Activated T-helper 1 cell treated with Interleukin-2 at 50 U/mL for 16 hours (primary cell): ENCODE measurements around the gene LCE1B.

ENCODE experiments used
- DNase-seq: peaks from one replicate; pipeline ENCODE4 v3.0.0-alpha.2; 2020; ENCODE audit warnings: low read depth

The LCE1B gene, protein sequence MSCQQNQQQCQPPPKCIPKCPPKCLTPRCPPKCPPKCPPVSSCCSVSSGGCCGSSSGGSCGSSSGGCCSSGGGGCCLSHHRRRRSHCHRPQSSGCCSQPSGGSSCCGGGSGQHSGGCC

DNA sequence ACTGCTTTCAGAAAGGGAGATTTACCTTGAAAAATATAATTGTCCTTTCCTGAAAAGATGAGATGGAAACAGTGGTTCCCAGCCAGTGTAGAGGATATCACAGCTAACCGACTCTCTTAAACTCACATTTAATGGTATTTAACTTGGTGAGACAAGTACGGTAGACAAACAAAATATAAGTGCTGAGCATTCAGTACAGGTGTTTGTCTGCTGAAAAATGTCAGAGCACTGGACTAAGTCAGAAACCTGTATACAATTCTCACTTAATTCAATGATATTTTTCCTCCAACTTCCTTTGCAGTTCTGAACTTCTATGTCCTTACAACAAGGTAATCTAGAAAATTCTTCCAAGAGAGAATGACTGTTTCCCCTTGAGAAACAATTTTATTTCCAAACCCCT lies at the start of gene LCE1B:
TSS of gene LCE1B (plus strand) at position 301 of the 400 bp plus-strand sequence. CDS start 476 bp downstream, outside the sequence.
- DNase-seq, result no peak

DNA sequence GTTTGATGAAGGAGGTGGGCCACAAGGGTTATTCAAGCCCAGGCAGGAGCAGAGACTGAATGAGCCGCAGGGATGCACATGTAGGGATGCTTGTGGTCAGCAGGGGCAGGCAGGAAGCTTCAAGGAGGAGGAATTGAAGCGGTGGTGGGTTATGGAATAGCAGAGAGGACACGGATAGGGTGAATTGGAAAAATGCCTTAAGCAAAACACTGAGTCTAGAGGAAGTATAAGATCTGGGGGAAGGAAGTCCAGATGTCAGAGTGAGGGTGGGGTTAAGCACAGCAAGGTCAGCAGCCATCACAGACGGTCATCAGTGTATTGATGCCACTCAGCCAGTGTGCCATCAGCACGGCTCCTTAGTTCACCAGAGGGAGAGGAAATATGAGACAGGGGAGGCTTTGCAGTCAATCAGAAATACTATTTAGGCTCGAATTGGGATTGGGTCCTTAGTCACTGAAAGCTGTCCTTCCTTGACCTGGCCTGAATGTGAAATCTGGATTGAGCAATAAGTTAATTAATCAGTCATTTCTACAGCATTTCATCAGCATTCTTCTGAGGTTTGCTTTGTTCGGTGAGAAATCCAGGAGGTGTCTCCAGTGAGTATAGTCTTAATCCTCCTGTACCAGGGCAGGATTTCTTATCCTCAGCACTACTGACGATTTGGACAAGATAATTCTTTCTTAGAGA lies 42.8 kb upstream of the LCE1B start:
- no peak for DNase-seq

DNA sequence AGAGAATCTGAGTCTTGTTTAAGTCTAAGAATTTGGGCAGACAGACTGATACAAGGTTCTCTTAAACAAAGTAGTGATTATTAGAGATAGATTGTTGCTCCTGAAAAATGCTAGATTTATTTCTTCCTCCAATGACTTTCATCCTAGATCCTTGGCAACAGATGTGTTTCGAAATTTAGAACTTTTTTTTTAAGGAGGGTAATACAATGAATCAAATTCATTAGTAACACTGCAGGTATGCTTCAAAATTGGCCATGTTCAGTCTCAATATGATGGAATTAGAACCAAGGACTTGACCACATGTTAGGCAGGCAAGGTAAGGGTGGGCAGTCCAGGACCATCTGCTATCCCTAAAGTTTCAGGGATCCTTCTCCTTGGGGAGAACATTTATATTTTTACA lies 41.4 kb upstream of the LCE1B start:
- no peak for DNase-seq

DNA sequence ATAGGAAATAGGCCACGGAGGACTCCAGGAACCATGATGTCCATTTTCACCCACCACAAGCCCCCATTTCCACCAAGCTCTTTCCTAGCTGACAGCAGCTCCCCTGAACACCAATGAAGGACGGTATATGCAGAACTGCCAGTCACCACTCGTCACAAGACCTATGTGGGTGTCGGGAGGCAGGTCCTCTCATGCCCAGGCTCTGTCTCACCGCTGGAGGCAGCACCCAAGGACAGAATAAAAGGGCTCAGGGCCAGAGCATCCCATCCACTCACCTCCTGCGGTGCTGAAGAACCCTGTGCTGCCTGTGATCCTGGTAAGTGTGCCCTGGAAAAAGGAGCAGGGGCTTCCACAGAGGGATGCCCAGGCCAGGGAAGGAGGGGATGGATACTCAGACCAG lies 36.9 kb upstream of the LCE1B start, which contains the start of gene LCE1F:
TSS of gene LCE1F (plus strand) at position 266 of the 400 bp plus-strand sequence. CDS start 1,232 bp downstream, outside the sequence.
- DNase-seq, result no peak

DNA sequence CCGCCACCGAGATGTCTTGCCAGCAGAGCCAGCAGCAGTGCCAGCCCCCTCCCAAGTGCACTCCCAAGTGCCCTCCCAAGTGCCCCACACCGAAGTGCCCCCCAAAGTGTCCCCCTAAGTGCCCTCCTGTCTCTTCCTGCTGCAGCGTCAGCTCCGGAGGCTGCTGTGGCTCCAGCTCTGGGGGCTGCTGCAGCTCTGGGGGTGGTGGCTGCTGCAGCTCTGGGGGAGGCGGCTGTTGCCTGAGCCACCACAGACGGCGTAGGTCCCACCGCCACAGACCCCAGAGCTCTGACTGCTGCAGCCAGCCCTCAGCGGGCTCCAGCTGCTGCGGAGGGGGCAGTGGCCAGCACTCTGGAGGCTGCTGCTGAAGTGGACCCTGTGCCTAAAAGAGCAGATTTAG lies 35.4 kb upstream of the LCE1B start:
- DNase-seq, result no peak

DNA sequence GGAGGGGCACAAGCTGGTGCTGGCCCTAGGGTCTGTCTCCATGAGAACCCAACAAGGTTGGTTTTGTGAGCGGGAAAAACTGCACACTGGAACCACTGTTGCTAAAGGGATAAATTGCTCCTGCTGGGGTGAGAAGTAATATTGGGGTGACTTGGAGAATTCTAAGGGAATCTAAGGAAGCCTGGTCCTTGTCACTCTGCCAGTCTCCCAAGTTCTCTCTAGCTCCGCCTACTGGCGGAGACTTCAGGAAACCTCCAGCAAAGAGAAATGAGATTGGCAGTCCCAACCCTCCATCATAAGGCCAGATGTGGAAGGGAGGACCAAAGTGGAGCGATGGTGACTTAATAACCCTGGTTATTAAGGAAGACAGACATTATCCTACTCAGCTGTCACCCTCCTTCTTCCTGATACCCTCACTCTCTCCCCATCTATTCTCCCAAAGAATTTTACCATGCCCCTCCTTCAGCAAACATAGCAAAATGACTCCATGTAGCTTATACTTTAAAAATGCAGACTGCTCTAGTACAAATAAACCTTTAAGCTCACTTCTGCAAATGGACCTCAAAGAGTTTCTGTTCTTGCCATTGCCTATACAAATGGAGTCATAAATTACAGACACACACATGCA lies 34.1 kb upstream of the LCE1B start:
- DNase-seq, result no peak

DNA sequence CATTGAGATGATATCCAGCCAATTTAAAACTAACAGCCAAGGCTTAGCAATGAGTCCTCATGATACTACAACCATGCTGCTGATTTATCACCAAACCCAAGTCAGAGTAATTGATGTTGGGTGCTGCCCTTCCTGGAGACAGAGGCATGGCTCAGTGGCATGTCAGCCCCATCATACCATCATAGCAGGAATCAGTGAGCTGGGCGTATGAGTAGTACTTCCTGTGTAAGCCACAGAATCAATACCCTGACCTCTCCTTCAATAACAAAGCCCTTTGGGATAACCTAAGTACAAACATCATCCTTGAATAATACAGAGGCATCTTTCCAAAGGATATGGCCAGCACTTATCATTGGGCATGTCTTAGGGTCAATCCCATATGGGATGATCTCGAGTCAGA lies 28.7 kb upstream of the LCE1B start:
- DNase-seq, result no peak

DNA sequence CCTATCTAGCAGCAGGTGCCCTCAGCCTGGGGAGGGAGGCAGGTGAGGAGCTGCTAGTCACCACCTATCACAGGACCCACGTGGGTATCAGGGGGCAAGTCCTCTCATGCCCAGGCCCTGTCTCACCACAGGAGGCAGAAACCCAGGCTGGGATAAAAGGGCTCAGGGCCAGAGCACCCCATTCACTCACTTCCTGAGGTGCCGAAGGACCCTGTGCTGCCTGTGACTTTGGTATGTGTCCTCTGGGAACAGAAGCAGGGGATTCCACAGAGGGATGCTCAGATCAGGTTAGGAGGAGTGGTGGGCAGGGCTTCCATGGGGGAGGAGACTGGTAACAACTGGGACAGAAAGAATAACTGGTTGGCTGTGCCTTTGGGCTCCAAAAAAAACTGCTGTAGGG lies 25.7 kb upstream of the LCE1B start, which contains the start of gene LCE1E:
TSS of gene LCE1E (plus strand) at position 181 of the 400 bp plus-strand sequence. CDS start 1,043 bp downstream, outside the sequence.
- DNase-seq, result no peak

DNA sequence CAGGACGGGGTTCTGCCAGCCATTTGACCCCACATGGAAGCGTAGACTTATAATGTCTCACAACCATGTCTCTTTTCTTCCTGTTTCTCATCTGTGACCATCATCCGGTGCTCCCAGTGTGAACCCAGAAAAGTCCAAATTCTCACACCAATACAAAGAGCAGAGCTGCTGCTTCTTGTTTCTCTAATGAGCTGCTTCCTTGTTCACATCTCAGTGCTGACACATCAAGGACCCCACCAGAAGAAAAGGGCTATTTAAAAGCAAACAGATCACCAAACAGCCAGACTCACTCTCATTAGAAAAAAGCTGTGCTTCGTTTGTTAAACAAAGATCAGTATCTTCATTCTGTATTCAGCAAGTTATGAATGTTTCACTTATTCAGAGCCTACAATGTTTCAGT lies 16.1 kb upstream of the LCE1B start:
- no peak for DNase-seq

DNA sequence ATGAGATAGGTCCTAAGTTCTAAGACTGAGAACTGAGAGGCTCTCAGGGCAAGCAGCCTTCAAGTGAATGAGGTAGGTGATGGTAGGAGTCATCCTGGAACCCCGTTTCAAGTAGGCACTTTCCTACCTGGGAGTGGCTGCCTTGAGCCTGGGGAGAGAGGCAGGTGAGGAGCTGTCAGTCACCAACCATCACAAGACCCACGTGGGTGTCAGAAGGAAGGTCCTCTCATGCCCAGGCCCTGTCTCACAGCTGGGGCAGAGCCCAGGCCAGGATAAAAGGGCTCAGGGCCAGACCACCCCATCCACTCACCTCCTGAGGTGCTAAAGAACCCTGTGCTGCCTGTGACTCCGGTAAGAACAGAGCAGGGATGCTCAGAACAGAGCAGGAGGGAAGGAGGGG lies 15.3 kb upstream of the LCE1B start, which contains the start of gene LCE1D:
TSS of gene LCE1D (plus strand) at position 301 of the 400 bp plus-strand sequence. CDS start 1,074 bp downstream, outside the sequence.
- no peak for DNase-seq

DNA sequence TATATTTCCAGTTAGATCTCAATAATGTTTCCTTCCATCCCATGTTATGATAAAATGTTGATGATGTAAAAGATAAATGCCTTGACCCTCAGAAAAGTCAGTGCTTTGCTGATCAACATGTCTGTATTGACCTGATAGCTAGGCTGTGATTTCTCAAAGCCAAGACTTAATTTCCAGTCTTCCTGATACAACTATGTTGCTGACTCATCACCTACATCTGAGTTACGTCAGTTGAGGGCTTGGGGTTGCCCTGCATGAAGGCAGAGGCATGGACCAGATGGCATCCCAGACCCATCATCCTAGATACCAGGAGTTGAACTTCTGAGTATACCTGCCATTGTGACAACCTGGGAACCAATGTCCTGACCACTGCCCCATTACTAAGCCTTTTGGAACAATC lies 10.4 kb upstream of the LCE1B start:
- DNase-seq, result no peak

DNA sequence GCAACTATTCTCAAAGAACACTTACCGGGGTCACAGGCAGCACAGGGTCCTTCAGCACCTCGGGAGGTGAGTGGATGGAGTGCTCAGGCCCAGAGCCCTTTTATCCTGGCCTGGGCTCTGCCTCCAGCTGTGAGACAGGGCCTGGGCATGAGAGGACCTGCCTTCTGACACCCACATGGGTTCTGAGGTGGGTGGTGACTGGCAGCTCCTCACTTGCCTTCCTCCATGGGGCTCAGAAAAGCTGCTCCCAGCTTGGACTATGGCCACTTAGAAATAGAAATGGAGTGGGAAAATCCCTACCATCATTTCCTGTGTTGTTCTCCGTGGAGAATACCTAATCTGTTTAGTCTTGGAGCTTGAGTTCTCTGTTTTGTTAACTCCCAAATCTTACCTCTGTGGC lies 5.2 kb upstream of the LCE1B start, which contains the start of gene LCE1C:
TSS of gene LCE1C (minus strand) at position 76 of the 400 bp plus-strand sequence. CDS start 1,173 bp downstream, outside the sequence.
- DNase-seq, result no peak

DNA sequence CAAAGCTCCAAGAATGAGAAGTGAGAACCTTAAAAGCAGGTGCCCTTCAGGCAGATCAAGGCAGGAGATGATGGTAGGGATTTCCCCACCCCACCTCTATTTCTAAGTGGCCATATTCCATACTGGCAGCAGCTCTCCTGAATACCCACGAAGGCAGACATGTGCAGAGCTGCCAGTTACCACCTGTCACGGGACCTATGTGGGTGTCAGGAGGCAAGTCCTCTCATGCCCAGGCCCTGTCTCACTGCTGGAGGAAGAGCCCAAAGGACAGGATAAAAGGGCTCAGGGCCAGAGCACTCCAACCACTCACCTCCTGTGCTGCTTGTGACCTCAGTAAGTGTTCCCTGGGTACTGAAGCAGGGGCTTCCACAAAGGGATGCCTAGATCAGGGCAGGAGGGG lies 721 bp upstream of the LCE1B start:
- no peak for DNase-seq

DNA sequence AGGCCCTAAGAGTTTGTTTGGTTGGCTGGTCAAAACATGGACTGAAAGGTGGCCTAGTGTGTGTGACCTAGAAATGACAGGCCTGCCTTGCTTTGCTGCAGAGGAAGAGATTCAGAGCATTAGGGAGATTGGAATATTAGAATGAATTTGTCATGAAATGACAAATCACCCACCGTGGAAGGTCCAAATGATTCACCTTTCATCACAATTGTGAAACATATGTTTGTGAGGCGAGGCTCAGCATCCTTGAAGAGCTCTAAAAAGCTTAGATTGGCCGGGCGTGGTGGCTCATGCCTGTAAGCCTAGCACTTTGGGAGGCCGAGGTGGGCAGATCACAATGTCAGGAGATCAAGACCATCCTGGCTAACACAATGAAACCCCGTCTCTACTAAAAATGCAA lies 5.5 kb downstream of the LCE1B start:
- DNase-seq, result no peak

DNA sequence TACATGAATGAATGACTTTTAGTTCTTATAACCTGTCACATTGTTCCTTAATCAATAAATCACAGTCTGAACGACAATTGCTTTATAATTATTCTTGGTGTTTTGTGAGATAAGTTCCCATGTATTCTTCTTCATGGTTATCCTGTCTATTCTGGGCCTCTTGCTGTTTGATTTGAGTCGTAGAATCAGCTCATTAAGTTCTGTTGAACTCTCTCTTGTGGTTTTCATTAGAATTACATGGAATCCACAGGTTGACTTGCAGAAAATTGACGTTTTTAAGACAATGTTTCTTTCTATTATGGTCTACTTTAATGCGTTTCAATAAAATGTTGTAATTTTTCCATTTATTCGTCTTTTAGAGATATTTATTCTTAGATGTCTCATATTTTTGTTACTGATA lies 11.5 kb downstream of the LCE1B start:
- DNase-seq, result no peak

DNA sequence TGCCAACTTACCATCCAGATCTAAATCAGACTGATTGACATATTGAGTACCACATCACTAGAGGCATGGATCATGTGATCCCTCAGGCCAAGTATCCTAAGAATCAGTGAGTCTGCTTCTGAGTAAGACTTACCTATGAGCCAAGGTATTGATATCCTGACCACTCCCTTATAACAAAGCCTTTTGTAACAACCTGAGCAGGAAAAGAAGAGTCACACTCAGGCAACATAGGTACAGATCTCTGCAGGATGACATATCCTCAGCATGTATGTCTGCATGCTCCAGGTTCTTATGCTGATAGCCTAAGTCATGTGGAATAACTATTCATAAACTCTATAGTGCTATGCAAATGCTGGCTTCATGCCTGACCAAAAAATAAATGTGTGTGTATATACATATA lies 13.2 kb downstream of the LCE1B start:
- DNase-seq, result no peak

DNA sequence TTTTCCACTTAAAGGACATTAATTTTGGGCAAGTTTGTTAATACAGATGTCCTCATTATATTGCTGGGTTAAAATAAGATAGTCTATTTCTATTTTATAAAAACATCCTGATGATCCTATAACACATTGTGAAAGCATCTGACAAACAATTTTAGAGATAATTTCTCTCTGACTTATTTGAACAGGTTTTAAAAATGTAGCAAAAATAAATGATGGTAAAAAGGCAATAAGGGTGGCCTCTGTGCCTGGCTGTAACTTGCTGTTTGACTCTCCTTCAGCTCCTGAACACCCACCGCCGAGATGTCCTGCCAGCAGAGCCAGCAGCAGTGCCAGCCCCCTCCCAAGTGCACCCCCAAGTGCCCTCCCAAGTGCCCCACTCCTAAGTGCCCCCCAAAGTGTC lies 15.4 kb downstream of the LCE1B start, which contains the start of gene LCE1A:
TSS of gene LCE1A (plus strand) at position 301 of the 400 bp plus-strand sequence. CDS start at position 301, 0 bp downstream.
- no peak for DNase-seq

DNA sequence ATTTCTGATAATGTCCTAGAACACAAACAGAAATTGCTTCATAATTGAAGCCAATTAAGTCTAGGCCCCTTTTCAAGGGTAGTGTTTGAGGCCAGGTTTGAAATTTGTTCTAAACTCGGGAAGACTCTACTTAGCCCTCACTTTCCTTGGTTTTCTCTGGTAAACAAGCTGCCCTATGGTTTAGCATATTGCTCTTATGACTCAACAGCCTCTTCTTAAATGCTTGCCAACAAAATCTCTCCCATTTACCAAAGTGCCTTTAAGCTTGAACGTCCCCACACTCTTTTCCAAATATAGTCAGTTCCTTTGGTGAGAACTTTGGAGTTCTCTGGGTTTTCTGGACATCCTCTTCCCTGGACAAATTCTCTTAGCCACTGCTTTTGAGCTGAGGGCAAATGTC lies 25.1 kb downstream of the LCE1B start:
- no peak for DNase-seq

DNA sequence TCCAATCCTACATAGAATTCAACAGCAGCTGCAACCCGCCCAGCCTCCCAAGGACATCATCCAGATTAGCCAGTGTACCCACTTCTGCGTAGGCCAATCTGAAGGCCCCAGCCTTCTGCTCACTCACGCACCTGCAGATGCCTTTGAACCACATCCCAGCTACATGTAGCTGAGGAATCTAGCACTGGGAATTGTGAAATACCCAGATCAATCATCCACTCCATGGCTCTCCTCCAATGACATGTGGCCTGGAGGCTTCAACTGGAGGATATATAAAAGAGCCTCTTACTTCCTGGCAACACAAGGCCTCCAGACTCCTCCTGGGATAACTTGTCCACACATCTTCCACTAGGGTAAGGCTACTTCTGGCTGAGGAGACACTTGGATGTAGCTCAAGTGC lies 30.8 kb downstream of the LCE1B start, which contains the start of gene LCE6A:
TSS of gene LCE6A (plus strand) at position 301 of the 400 bp plus-strand sequence. CDS start 665 bp downstream, outside the sequence.
- DNase-seq, result no peak

DNA sequence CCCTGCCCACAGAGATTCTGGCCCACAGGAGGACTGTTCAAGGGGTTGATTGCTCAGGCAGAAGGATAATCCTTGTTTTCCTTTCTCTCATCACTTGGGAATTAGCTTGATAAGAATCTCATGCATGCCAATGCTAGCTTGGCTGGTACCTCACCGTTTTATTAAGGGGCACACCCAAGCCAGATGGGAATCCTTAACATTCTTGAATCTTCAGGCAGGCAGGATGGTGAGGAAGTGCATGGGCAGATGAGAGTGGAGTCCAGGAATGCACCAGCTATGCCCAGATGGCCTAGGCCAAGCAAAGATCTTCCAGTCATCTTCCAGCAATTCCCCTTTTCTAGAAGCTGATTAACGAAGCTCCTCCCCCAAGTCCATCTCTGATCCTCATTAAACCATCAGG lies 43.9 kb downstream of the LCE1B start:
- DNase-seq, result no peak

DNA sequence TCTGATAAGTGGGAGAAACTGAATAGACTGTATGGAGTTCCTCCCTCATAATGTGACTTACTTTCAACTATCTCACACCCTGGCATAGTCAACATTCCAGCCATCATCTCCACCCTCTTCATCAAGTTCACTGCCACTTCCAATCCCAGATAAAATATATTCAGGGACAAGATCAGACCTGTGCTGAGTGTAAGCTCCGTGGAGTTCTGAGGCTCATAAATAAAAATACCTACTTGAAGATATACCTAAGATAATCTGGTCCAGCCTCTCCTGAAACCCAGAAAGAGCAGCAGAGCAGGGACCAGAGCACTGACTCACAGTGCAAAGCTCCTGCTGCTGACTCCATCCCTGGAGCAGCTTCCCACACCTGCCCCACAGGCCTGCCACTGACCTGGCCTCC lies 46.3 kb downstream of the LCE1B start:
- DNase-seq, result no peak

DNA sequence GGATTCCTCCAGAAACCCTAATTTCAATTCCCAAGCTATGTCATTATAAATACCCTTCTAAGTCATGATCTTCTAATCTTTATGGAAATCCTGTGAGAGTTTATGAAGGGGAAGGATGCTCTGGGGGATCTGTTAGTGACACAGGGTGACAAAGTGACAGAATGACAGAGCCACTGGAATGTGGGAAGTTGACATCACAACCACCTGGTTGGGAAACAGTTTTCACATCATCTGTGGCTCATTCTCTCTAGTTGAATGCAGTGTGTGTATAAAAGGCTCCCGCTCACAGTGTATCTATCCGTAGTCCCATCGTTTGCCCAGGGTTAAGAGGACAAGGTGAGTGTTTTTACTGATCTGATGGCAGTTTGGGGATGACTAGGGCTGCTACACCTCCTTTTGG lies 47.9 kb downstream of the LCE1B start, which contains the start of gene LCE7A:
TSS of gene LCE7A (plus strand) at position 301 of the 400 bp plus-strand sequence. CDS start 702 bp downstream, outside the sequence.
- no peak for DNase-seq

DNA sequence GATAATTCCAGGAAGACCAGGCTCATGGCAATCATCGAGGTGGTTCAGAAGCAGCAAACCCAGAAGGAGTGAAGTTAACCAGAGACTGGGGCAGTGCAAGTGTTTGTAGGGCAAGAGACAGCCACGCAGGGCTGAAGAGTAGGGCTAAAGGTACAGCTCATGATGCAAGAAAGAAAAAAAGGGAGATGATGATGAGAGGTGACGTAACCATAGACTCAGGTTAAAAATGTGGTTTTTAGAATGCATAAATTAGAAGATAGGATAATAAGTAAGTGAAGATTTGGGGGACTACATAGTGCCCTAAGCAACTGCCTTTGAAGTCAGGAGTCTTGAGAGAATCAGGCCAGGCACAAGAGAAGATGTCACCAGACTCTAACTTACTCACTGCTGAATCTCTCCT lies 48.4 kb downstream of the LCE1B start:
- DNase-seq, result no peak
